Transverse colon (tissue), 3 donors: ENCODE data around the gene CDC7.

Experiments used
- POLR2A ChIP-seq: fragments of 450-650 bp; IDR thresholded peaks from one replicate; pipeline ENCODE4 v1.6.1; 2016; ENCODE audit warnings: antibody characterized with exemption, mild to moderate bottlenecking, moderate library complexity
- POLR2AphosphoS5 ChIP-seq, 3 donors: sonication (generic); formaldehyde crosslinking; IDR thresholded peaks; one replicate each; pipeline ENCODE4 v1.6.1; 2016; ENCODE audit warnings: antibody characterized with exemption in 3 of 3

- TF ChIP-seq POLR2A, result no peak
- TF ChIP-seq POLR2AphosphoS5 (IDR thresholded peaks at IDR 0.05), result no peak
These were observed 59.4 kb downstream of the CDC7 start for GRCh38 chr1:91559838-91560565.
